Measurements from ENCODE around the gene LHFPL2.

Gene LHFPL2

GRCh38 chr5:78540335-78541085 is 108.1 kb downstream of the LHFPL2 start:
- no peak for DNase-seq

GRCh38 chr5:78538240-78538850 is 110.2 kb downstream of the LHFPL2 start:
- no peak for DNase-seq

- no peak for DNase-seq
Observed at GRCh38 chr5:78537821-78538220, 110.8 kb downstream of the LHFPL2 start.

GRCh38 chr5:78537411-78537810 is 111.2 kb downstream of the LHFPL2 start:
- no peak for DNase-seq

GRCh38 chr5:78536661-78537196 is 111.8 kb downstream of the LHFPL2 start:
- no peak for DNase-seq

- no peak for DNase-seq
Observed at GRCh38 chr5:78534905-78535200, 113.7 kb downstream of the LHFPL2 start.

- no peak for DNase-seq
Observed at GRCh38 chr5:78534148-78534904, 114.2 kb downstream of the LHFPL2 start.

- no peak for DNase-seq
Observed at GRCh38 chr5:78533356-78533755, 115.2 kb downstream of the LHFPL2 start.

- no peak for DNase-seq
Observed at GRCh38 chr5:78530342-78531096, 118.1 kb downstream of the LHFPL2 start.

GRCh38 chr5:78527925-78528324 is 120.6 kb downstream of the LHFPL2 start:
- DNase-seq, result no peak

- DNase-seq, result no peak
Observed at GRCh38 chr5:78527054-78527859, 121.3 kb downstream of the LHFPL2 start.

- no peak for DNase-seq
Observed at GRCh38 chr5:78526049-78526525, 122.5 kb downstream of the LHFPL2 start.

- DNase-seq, result no peak
Observed at GRCh38 chr5:78523314-78524193, 125.0 kb downstream of the LHFPL2 start.

- no peak for DNase-seq
Observed at GRCh38 chr5:78522476-78523260, 125.9 kb downstream of the LHFPL2 start.

GRCh38 chr5:78521455-78521854 is 127.1 kb downstream of the LHFPL2 start:
- no peak for DNase-seq

GRCh38 chr5:78519198-78519941 is 129.2 kb downstream of the LHFPL2 start:
- DNase-seq, result no peak

- no peak for DNase-seq
Observed at GRCh38 chr5:78518365-78519197, 130.0 kb downstream of the LHFPL2 start.

- DNase-seq, result no peak
Observed at GRCh38 chr5:78515670-78516069, 132.9 kb downstream of the LHFPL2 start.
